NB4 (cell line): ENCODE results near the gene MB21D2.

Source experiments
- CTCF ChIP-seq: IDR thresholded peaks from one replicate; pipeline ENCODE4 v1.5.1; 2012; ENCODE audit warnings: low read depth, low read length
- POLR2A ChIP-seq: IDR thresholded peaks from 2 replicates; pipeline ENCODE4 v1.6.1; 2011; ENCODE audit warnings: mild to moderate bottlenecking; ENCODE audit not compliant: insufficient read length; ENCODE audit errors: extremely low read depth

- no peak for TF ChIP-seq CTCF
- TF ChIP-seq POLR2A: no peak
These were observed 1.9 kb downstream of the MB21D2 start for GRCh38 chr3:192915722-192916121.
